RWPE2 (cell line): ENCODE measurements around the gene WFDC1.

Source experiments
- ATAC-seq: fragments of 200-7000 bp; cut with Tn5 transposase; 3 replicates; pipeline ENCODE4 v1.9.1; 2021; ENCODE audit warnings: low read depth
- DNase-seq: peaks from one replicate; pipeline ENCODE4 v3.0.0-alpha.2; 2020; ENCODE audit warnings: low spot score
- H3K27ac ChIP-seq: fragments of 450-650 bp; 2 replicates; pipeline ENCODE4 v1.5.1; 2017; ENCODE audit warnings: mild to moderate bottlenecking; ENCODE audit not compliant: poor library complexity, severe bottlenecking
- H3K27me3 ChIP-seq: fragments of 250-450 bp; sonication (Bioruptor Pico); 2 replicates; pipeline ENCODE4 v1.5.1; 2021; ENCODE audit warnings: mild to moderate bottlenecking, moderate library complexity; ENCODE audit not compliant: insufficient read depth, poor library complexity, severe bottlenecking
- H3K36me3 ChIP-seq: fragments of 250-450 bp; sonication (Bioruptor Pico); 2 replicates; pipeline ENCODE4 v1.5.1; 2020; ENCODE audit warnings: low read depth, mild to moderate bottlenecking, moderate library complexity
- H3K4me1 ChIP-seq: fragments of 250-450 bp; sonication (Bioruptor Pico); 2 replicates; pipeline ENCODE4 v1.5.1; 2021; ENCODE audit warnings: mild to moderate bottlenecking, moderate library complexity; ENCODE audit not compliant: insufficient read depth, poor library complexity, severe bottlenecking
- H3K4me3 ChIP-seq: fragments of 250-450 bp; sonication (Bioruptor Pico); 2 replicates; pipeline ENCODE4 v1.5.1; 2021; ENCODE audit warnings: mild to moderate bottlenecking, moderate library complexity; ENCODE audit not compliant: severe bottlenecking
- H3K9me3 ChIP-seq: fragments of 250-450 bp; sonication (Bioruptor Pico); 2 replicates; pipeline ENCODE4 v1.5.1; 2021; ENCODE audit warnings: mild to moderate bottlenecking, moderate library complexity; ENCODE audit not compliant: severe bottlenecking
- CTCF ChIP-seq: fragments of 450-650 bp; IDR thresholded peaks from one replicate; pipeline ENCODE4 v1.5.1; 2017; ENCODE audit warnings: mild to moderate bottlenecking, moderate library complexity; ENCODE audit not compliant: poor library complexity, severe bottlenecking

Gene WFDC1

DNA sequence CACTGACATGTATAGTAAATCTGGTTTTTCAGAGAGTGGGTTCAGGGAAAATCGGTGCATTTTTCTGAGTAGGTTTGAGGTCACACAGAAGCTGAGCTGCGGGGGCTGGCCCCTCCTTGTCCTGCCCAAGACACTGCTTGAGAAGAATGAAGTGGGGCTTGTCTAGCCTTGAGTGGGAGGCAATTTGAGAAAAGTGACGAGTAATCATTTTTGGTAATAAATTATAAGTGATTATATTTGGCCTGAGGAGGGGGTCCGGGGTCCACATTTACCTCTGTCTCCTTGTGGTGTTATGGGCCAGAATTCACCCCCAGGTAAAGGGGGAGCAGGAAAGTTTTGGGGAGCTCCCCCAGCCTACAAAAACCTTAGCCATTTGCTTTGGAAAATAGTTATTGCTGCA lies 28.1 kb downstream of the WFDC1 start:
- Histone ChIP-seq H3K27ac (no peak overlapping the region), H3K27me3 (no peaks in the 10 kb centered on the region), H3K4me3 (no peak overlapping the region), H3K36me3 (no peaks in the 10 kb centered on the region), H3K9me3 (no peaks in the 10 kb centered on the region), H3K4me1 (no peaks in the 10 kb centered on the region)
- TF ChIP-seq CTCF: no peak
- DNase-seq: no peak
- ATAC-seq: no peak

GRCh38 chr16:84323606-84324005 lies 28.9 kb downstream of the WFDC1 start:
- Histone ChIP-seq H3K27me3 (no peaks in the 10 kb centered on the region), H3K36me3 (no peaks in the 10 kb centered on the region), H3K27ac (no peak overlapping the region), H3K4me1 (no peaks in the 10 kb centered on the region), H3K9me3 (no peaks in the 10 kb centered on the region), H3K4me3 (no peak overlapping the region)
- TF ChIP-seq CTCF: no peak
- DNase-seq (no peak), ATAC-seq (0 out of 3 replicates have a peak, but pooled peaks have one; percentile 23)

DNA sequence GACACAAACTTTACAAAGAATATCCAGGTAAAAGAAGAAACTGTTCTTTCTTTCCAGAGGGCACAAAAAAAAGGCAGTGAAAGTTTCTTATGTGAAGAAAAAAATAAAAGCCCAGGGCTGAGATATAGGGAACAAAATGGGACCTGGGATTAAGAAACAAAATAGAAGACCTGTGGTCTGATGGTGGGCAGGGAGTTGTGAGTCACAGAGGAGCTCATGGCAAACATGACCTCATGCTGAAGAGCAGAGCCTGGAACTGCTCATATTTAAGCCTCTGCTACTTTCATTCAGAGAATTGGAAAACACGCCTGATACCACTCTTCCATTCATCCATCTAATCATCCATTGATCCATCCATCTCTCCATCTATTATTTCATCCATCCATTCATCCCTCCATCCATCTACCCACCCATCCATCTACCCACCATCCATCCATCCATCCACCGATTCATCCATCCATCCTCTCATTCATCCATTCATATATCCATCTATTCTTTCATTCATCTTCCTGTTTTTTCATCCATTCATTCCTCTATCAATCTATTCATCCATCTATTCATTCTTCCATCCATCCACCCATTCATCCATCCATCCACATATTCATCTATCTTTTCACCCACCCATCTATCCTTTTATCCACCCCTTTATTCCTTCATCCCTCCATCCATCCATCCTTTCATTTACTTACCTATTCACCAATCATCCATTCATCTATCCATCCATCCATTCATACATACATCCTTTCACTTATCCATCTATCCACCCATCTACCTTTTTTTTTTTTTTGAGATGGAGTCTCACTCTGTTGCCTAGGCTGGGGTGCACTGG lies 30.0 kb downstream of the WFDC1 start:
- H3K36me3 ChIP-seq: no peaks in the 10 kb centered on the region
- H3K27me3 ChIP-seq: no peaks in the 10 kb centered on the region
- DNase-seq: no peak
- no peak for ATAC-seq
- H3K9me3 ChIP-seq: no peaks in the 10 kb centered on the region
- TF ChIP-seq CTCF: no peak
- no peaks in the 10 kb centered on the region for H3K4me1 ChIP-seq
- no peak overlapping the region for H3K4me3 ChIP-seq
- H3K27ac ChIP-seq: no peak overlapping the region

- no peak for TF ChIP-seq CTCF
- no peaks in the 10 kb centered on the region for H3K36me3 ChIP-seq
- ATAC-seq (no peak), DNase-seq (no peak)
- H3K27me3 ChIP-seq: no peaks in the 10 kb centered on the region
- no peak overlapping the region for H3K27ac ChIP-seq
- H3K4me1 ChIP-seq: no peaks in the 10 kb centered on the region
- H3K9me3 ChIP-seq: no peaks in the 10 kb centered on the region
- no peak overlapping the region for H3K4me3 ChIP-seq
Observed at GRCh38 chr16:84326545-84326944, 31.9 kb downstream of the WFDC1 start.

- Histone ChIP-seq H3K36me3 (no peaks in the 10 kb centered on the region), H3K4me1 (no peaks in the 10 kb centered on the region), H3K9me3 (no peaks in the 10 kb centered on the region), H3K4me3 (no peak overlapping the region), H3K27ac (no peak overlapping the region), H3K27me3 (no peaks in the 10 kb centered on the region)
- ATAC-seq (no peak), DNase-seq (no peak)
- no peak for TF ChIP-seq CTCF
Observed at GRCh38 chr16:84327926-84328505, 33.3 kb downstream of the WFDC1 start.
